Measurements from ENCODE around the gene ARRB1.
"Not testable (repeated sequence)": the region's sequence is repeated elsewhere in the genome, so short reads cannot be mapped to it uniquely, and the experiment has no call there.

Gene ARRB1

DNA sequence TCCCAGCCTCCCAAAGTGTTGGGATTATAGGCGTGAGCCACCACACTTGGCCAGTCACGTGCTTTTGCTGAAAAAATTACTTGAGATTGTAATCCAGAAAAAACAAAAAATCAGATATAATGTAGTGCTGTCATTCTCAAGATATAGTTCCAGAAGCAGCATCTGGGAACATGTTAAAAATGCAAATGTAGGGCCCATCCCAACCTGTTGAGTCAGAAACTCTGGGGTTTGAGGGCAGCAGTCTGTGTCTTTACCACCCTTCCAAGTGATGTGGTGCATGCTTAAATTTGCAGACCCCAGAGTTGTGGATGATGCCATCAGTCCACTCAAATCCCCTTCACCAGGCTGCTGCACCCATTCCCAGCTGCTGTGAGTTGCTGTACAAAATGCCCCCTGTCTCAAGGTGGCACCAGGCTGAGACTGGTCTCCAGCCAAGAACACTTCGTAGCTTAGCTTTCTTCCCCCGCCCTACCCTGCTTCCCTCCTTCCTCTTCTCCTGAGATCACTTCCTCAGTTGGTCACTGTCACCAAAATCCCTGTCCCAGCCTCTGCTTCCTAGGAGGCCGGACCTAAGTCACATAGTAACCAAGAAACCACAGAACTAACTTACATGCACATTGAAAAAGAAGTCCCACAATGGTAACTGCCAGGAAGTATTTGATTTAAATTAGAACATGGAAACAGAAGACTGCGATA is 18.2 kb upstream of the ARRB1 start:
- DNase-seq, result no peak

DNA sequence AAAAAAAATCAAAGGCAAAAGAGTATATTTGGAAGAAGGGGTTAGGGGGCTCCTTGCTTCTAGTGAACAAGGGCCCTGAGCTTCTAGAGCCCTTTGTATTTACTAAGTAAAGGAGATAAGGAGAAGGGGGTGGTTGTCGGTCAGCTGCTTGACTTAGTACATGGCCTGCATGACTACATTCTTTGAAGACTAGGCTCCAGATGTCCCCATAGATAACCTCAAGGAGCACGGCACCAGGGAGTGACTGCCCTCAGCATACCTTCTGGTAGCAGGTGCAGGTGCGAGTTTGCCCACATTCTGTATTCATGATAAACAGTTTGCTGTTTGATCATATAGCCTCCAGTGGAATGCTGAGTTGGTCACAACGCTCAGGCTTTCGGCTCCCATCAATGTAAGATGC is 15.4 kb upstream of the ARRB1 start:
- not testable (repeated sequence) for DNase-seq

DNA sequence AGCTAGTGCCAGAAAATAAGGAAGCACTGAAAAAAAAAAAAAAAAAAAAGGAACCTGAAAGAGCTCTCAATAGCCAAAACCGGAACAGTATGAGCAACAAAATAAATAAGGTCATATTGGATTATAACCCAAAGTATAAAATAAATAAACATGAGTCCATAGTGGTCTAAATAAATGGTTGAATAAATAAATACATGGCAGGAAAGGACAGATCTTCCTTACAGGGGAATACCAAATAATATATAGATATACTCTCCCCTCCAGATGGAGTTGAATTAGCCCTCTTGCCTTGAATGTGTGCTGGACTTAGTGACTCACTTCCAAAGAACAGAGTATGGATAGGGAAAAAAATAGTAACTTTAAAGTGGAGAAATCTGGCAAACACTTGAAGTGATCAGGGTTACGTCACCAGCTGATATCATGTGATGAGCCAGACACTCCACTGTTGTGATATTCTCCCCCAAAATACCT is 14.3 kb upstream of the ARRB1 start:
- no peak for DNase-seq

DNA sequence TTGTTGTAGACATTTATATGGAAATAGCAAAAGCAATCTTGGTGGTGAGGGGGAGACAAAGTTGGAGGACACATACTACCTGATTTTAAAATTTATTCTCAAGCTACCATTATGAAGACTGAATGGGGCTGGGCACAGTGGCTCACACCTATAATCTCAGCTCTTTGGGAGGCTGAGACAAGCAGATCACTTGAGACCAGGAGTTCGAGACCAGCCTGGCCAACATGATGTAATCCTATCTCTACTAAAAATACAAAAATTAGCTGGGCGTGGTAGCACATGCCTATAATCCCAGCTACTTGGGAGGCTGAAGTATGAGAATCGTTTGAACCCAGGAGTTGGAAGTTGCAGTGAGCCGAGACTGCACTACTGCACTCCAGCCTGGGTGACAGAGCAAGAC is 10.8 kb upstream of the ARRB1 start:
- not testable (repeated sequence) for DNase-seq

DNA sequence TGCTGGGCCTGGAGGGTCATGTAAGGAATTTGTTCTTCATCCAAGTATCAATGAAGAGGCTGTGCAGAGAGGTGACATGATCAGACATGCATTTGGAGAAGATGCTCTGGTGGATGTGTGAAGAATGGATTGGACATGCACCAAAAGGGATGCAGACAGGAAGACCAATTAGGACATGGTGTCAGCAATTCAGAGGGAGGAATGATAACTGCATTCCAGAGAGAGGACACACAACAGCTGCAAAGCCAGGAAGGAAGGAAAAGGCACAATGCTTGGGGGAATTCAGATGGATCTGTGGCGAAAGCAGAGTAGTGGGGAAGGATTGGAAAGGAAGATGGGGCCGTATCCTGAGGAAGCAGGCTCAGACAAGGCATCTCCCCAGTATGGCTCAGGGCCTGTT is 5.2 kb upstream of the ARRB1 start:
- DNase-seq, result no peak

DNA sequence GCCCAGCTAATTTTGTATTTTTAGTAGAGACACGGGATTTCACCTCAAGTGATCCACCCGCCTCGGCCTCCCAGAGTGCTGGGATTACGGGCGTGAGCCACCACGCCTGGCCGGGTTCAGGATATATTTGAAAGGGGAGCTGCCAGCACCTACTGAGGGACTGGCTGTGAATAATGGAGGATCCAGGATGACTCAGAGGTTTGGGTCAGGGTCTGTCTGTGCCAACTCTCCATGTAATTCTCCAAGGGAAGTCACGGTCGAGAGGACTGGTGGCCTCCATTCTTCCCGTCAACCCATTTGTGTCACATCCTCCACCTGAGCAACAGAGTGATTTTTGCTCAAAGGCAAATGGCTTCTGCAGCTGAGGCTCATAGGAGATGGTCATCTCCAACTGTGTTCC is 3.6 kb upstream of the ARRB1 start:
- no peak for DNase-seq

DNA sequence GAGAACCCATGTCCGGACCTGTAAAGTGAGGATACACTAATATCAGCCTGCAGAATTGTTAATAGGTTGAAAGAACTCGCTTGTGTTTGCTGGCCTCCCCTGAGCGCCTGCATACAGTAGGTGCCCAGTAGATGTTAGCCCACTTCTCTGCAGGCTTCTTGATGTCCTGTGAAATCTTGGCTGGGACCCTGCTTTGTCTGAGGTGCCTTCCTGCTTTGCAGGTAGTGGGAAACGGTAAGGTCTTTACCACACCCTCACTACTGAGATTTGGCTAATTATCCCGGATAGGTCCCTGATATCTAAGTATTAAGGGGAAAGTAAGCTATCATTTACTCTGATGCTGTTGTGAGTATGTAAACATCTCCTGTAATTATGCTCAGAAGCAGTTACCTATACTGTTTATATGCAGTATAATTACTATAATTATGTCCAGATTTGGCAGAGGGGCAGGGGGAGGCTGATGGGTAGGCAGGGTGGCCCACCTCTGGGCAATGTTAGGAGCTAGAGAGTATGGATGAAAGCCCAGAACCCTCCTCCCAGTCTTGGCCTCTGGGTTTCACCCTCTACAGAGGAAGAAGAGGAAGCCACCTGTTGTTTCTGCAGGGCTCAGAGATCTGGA is 1.2 kb upstream of the ARRB1 start:
- DNase-seq, result no peak

DNA sequence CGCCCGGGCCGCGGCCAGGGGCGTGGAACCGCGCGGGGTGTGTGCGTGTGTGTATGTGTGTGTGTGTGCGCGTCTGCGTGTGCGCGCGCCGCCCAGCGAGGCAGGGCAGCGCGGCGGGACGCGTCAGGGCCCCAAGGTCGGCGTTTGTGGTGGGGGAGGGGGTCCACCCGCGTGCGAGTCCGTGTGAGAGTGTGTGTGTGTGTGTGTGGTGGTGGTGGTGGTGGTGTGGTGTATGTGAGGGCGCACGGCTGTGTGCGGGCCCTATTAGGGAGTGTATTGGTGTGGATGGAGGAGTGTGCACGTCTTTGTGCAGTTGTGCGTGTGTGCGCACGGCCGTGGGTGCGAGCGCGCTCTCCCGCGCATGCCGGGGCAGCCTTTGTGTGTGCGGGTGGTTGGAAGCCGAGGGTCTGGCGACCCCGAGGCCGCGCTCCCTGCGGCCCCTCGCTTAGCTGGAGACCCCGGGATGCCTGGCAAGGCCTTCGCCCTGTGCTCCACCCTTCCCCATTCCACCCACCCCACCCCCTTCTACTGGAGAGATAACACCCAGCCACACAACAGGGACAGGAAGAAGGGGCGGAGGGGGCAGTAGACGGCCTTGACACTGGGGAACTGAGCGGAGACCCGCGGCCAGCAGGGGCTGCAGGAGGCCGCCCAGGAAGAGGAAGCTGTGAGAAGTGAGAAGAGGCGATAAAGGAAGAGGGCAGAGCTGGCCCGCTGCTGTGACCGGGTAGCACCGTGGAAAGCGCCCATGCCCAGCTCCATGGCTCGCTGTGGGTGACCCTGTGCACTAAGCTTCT is 528 bp upstream of the ARRB1 start:
- DNase-seq, result no peak

DNA sequence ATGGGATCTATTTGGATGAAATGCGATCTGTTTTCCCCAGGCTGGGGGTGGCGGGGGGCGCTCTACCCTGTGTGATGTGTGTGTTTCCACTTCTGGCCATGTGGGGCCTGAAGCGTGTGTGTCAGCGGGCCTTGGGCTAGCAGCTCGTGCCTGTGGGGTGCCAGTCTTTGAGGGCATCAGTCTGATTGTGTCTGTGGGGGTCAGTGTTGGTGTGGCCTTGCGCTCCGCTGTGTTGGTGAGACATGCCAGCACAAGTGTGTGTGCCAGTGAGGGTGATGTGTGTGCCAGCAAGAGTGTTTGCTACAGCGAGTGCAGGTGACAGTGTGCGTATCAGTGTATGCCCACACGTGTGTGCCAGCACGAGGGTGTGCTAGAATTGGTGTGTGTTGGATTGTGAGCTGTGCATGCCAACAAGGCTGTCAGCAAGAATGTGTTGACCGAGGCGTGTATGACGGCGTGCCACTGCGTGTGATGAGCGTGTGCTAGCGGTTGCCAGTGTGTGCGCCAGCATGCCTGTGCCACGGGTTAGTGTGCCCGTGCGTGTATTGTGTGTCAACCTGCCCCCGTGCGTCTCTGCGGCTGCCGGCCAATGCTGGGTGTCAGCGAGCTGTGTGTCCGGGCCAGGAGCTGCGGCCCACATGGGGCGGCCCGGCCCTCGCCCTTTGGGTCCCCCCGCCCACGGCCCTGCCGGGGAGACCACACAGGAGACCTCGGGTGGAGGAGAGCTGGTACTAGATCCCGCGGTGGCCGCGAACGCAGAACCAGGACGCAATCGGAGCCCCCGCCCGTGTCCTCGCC is 519 bp downstream of the ARRB1 start:
- no peak for DNase-seq

DNA sequence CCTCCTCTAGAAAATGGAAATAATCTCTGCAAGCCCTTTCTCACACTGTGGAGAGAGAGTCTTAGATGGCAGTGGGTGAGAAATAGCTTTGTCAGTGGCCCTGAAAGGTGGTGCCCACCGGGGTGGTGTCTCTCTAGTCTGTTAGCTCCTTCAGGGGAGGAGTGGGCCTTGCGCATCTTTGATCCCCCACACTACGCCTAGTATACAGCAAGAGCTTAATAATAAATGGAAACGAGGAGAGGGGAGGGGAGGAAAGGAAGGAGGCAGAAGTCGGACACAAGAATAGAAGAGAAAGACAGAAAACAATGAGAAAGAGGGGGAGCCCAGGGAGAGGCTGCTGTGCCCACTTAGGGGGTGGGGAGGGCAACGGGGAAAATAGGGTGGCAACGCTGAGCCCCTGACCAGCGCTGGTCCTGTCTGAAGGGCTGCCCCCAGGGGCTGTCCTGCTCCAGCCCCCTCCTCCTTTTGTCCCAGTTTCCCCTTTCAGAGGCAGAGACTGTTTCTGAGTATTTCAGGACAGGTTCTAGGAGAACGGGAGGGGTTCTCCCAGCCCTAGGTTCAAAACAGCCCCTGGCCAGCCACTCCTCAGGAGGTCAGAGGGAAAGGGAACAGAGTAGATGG is 1.2 kb downstream of the ARRB1 start:
- DNase-seq, result no peak

DNA sequence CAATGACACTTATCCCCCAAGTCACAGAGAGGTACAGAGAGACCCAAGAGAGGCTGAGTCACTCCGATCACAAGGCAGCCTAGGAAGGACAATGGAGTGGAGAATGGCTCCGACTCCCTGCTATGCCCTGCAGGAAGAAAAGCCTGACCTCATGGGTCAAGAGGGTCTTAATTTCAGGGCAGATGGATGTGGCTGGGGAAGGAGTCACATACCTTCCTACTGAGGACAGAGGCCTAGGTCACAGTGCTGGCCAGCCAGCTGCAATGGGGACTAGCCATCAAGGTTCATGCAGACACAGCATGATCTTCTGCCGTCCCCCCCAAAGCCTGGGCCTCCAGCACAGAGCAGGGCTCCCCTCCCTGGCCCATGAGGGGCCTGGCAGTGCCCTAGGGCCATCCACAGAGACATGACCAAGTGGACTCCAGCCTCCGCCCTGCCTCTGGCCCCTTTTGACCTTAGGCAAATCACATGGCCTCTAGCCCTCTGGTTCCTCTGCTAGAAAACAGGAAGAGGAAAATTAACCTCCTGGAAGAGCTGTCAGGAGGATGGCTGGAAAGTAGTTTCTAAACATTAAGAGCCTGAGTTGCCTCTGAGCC is 1.8 kb downstream of the ARRB1 start:
- DNase-seq, result no peak

DNA sequence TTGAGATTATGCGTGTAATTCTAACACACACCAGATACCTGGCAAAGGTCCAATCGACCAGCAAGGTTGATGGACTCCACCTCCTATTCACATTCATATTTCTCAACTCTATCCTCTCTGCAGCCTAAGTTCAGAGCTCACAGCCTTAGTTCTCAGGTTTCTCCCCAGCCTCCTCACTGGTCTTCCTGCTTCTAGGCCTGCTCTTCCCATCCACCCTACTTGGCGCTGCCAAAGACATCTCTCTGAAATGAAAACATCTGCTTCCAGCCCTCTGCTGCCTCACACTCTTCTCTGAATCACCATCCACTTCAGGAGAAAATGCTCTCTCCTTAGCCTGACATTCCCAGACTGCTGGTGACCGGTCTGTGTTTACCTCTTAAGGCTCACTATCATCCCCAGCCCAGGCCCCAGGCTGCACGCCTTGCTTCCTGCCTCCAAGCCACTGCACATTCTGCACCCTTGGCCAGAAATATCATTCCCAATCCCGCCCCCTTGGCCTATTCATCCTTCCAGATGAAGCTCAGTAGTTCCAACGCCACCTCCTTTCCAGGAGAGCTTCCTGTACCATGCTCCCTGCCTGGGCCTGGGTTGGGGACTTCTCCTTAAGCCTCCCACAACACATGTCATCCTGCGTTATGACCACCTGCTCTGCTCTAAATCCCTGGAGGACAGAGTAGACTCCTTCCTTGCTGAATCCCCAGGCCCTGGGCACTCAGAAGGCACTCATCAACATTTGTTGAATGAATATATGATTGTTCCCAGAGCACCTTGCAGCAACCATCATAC is 3.5 kb downstream of the ARRB1 start:
- no peak for DNase-seq

DNA sequence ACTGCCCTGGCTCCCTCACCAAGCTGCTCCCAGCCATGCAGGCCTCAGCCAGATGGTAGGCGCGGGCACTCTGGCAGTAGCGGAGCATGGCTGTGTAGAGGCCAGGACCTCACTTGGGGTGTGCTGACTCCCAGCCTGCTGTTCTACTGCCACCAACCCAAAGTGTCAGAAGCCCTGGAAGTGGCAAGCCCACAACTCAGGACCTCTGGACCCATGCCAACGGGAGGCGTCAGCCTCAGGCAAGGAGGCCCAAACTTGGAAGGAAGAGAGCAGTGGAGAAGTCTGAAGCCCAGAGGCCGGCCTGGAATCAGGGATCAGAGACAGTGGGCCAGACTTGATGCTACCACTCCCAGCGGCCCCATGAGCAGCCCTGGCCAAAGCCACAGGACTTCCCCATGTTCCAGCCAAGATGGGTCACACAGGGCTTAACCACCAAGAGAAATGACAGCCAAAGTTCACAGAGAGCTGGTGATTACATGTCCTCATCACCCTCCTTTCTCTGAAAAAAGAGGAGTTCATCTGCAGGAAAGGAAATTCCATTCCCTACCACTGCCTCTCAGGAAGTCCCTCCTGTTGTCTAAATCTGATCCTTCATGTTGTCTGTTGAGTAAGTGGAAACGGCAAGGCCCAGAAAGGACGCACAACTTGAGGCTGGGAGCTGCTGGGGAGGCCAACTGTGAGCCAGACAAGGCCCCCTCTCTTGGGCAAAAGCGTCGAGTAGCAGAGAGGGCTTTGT is 4.4 kb downstream of the ARRB1 start:
- no peak for DNase-seq

DNA sequence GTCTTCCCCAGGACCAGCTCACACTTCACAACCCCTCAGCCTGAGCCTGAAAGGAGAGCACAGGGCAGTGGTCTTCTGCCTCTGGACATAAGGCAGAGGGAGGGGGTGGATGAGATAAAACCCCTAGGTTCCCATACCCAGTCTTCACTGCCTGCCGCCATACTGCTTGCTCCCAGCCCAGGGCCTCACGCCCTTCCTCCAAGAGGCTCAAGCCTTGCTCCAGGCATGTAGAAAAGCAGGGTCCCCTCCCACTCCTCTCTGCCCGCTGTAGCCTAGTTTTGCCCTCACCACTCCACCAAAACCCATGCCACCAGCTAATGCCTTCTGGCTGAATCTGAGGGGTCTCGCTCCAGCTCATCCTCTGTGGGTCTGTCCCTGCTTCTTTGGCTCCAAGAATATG is 5.2 kb downstream of the ARRB1 start:
- no peak for DNase-seq

DNA sequence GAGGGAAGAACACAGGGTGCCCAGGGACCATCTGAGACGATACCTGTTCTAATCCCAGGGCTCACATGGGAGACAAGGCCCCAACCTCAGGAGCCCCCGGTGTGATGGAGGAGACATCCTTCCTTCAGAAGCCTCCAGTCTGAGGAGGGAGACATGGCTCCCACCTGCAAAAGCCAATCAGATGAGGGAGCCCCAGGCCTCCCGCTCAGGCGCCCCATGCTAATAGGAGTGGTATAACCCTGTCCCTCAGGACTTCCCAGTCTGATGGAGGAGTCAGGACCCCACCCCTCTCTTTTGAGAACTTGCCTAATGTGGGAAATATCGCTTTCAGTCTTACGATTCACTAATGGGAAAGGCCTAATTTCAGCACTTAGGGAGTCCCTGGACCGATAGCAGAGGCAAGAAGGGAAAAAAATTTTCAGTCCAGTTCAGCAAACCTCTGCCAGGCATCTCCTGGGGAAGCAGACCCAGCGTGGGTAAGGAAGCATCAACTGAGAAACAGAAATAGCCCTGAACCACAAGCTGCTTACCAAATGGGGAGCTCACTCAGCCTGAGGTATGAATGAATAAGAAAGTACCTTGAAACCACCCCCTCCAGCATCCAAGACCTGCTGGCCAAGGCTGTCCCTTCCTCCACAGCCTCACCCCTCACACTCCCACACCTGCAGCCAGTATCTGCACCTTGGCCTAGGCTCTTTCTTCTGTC is 5.9 kb downstream of the ARRB1 start:
- DNase-seq, result no peak

DNA sequence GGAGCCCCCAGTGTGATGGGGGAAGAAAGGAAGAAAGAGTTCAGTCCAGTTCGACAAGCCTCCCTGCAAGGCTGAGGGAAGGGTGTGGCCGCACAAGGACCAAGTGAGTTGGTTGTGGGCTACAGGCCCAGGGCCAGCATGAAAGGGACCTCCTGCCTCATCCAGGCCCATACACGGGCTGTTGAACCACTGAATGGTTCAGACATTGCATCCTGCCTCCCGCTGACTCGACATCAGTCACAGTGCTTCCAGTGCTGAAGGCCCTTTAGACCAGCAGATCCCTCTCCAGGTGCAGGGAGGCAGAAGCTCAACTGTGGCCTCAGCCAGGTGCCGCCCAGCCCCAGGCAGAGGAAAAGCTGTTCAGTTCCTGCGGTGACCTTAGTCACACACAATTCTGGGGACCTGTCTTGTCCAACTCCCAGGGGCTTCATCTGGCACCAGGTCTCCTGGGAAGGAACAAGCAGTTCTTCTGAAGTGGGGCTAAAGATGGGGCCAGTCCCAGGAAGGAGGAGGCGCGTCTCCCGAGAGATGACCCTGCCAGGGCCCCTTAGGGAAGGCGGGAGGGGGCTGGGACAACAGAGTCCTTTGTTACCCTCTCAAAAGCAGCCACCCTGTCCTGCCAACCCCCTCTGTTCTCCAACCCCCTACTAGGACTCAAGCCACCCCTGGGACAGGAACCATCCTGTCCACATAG is 6.6 kb downstream of the ARRB1 start:
- no peak for DNase-seq

DNA sequence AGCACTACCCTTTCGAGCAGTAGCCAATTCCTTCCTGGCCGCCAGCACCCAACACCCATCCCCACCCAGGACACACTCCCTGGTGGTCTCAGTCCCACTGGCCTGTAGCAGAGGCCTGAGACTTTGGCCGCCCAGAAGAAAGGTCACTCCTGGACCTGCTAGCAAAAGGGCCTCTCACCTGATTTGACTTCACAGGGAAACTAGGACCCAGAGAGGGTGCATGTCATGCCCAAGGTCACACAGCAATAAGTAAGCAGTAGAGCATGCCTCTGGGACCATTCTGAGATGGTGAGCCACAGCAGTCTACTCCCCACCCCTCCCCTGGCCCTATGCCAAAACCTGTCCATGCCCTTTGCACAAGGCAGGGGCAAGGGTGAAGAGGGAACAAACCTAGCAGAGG is 7.3 kb downstream of the ARRB1 start:
- no peak for DNase-seq

DNA sequence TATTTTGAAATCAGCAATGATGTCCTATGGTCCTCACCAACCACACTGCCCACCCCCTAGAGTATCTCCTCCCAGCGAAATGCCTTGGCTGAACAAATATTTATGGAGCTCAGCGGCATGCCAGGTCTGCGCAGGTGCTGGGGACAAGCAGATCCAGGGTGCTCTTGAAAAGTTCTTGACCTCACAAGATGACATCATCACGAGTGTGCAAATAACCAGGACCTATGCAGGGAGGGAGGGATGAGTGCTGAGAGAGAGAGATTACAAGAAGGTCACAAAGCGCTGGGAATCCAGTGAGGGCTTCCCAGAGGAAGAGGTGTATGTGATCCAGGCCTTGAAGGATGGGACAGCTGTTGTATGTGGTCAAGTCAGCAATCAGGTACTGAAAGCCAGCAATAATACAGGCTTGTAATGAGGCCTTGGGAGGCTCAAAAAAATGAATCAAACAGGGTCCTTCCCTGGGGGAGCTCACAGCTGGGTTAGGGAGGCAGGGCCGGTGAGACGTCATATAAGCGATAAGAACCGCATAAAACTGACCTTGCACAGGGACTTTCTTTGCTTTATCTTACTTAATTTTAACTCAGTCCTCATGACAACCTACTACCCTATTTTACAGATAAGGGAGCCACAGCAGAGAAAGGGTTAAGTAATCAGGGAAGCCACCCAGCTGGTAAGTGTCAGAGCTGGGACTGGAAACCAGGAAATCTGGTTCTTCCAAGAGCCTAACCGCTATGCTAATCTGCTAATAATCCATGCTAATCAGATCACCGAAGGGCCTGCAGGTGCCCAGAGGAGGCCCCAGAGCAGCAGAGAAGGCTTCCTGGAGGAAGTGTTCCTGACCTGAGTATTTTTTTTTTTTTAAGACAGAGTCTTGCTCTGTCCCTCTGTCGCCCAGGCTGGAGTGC is 8.2 kb downstream of the ARRB1 start:
- no peak for DNase-seq
